Fibroblast of villous mesenchyme (primary cell): ENCODE data around the gene SIK2. TPM values are rescaled to one million over a fixed set of nuclear protein-coding genes. Genes with fewer than 3 reads are reported as not detected.

Source experiments
- DNase-seq: peaks from one replicate; pipeline ENCODE4 v3.0.0-alpha.2; 2010; ENCODE audit warnings: low read depth
- H3K4me3 ChIP-seq: 2 replicates; pipeline ENCODE4 v1.5.1; 2011; ENCODE audit warnings: low read depth, mild to moderate bottlenecking, low read length
- total RNA-seq: library from RNA; depleted of rRNA; stranded (reverse); fragments of >200 nt; gene quantifications from 2 replicates; pipeline ENCODE4 v1.2.3, GENCODE V29; 2012
- TF ChIP-seq, protein P1 (sequence below): IDR thresholded peaks from 2 replicates; pipeline ENCODE4 v1.5.1; 2012; ENCODE audit warnings: low read depth, mild to moderate bottlenecking, low read length; ENCODE audit not compliant: insufficient read depth

SIK2 gene
- total RNA-seq, 1 donor, result 16.0 TPM

DNA sequence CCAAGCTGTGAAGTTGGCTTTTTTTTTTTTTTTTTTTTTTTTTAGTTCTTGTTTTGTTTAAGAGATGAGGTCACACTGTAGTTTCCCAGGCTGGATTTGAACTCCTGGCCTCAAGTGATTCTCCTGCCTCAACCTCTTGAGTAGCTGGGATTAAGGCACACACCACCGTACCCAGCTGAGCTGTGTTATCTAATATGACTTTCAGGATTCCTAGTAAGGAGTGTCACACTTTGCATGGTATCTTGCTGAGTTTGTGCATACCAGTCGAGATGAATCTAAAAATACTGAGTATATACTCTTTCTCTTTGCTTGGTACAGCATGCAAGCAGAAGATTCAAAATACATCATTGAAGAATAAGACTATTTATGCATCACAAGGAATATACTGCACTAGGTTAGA is 58.6 kb downstream of the SIK2 start:
- DNase-seq, result no peak
- TF ChIP-seq, protein P1, sequence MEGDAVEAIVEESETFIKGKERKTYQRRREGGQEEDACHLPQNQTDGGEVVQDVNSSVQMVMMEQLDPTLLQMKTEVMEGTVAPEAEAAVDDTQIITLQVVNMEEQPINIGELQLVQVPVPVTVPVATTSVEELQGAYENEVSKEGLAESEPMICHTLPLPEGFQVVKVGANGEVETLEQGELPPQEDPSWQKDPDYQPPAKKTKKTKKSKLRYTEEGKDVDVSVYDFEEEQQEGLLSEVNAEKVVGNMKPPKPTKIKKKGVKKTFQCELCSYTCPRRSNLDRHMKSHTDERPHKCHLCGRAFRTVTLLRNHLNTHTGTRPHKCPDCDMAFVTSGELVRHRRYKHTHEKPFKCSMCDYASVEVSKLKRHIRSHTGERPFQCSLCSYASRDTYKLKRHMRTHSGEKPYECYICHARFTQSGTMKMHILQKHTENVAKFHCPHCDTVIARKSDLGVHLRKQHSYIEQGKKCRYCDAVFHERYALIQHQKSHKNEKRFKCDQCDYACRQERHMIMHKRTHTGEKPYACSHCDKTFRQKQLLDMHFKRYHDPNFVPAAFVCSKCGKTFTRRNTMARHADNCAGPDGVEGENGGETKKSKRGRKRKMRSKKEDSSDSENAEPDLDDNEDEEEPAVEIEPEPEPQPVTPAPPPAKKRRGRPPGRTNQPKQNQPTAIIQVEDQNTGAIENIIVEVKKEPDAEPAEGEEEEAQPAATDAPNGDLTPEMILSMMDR, result no peak

GRCh38 chr11:111663820-111664219 is 61.6 kb downstream of the SIK2 start:
- TF ChIP-seq, protein P1, result no peak
- no peak overlapping the region for H3K4me3 ChIP-seq
- DNase-seq, result no peak

More for the DNA sequence above, 58.6 kb downstream of the SIK2 start:
- H3K4me3 ChIP-seq, result no peak overlapping the region

GRCh38 chr11:111665777-111666176 is 63.5 kb downstream of the SIK2 start:
- peak; percentile 60 for DNase-seq
- H3K4me3 ChIP-seq, result no peak overlapping the region
- TF ChIP-seq, protein P1, result no peak

- TF ChIP-seq, protein P1, result no peak
- DNase-seq, result no peak
- no peak overlapping the region for H3K4me3 ChIP-seq
These were observed 66.7 kb downstream of the SIK2 start for GRCh38 chr11:111668980-111669379.

DNA sequence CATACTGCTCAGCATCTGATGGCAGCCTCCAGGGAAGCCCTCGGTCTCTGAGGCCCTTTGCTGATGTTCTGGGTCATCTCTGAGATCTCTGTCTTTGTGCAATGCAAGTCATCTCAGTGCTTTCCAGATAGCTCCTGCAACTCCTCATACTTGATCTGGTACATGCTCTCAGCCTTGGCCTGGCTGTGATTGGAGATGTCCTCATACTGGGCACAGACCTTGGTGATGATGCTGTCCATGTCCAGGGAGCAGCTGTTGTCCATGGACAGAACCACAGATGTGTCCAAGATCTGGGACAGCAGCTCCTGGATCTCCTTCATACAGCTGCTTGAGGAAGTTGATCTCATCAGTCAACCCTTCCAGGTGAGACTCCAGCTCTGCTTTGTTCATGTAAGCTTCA is 69.1 kb downstream of the SIK2 start:
- DNase-seq, result no peak
- TF ChIP-seq, protein P1, result no peak
- H3K4me3 ChIP-seq, result no peak overlapping the region

DNA sequence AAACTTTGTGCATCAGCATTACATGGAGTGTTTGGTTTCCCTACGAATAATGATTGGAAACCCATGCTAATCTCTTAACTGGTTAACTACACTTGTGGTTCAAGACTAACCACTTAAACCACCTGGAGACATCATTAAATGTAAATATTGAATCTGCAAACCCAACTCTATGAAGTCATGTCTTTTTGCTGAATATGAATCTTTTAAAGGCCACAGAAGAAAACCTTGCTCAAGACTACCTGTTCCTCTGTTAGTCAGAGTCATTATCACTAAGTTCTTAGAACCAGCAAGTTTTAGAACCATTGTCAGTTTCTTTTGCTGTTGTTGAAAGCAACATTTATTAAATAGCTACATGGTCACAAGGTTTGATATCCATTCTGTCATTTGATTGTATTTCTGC is 70.7 kb downstream of the SIK2 start:
- DNase-seq, result no peak
- TF ChIP-seq, protein P1, result no peak
- H3K4me3 ChIP-seq, result no peak overlapping the region

DNA sequence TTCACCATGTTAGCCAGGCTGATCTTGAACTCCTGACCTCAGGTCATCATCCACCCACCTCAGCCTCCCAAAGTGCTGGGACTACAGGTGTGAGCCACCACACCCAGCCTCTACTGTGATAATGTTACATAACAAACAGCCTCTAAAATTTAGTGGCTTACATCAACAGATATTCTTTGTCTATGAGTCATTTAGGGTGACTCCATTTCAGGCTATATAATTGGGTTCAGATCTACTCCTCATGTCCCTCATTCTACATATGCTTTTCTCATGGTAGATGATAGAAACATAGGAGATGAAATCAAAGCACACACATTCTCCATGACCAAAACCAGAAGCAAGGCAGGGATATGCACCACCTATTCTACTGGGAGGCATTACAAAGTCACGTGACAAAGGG is 72.7 kb downstream of the SIK2 start:
- H3K4me3 ChIP-seq, result no peak overlapping the region
- TF ChIP-seq, protein P1, result no peak
- peak; percentile 8 for DNase-seq
